Epidermal melanocyte (primary cell): ENCODE results near the gene ATP2B2.
"Not testable (repeated sequence)": the region's sequence is repeated elsewhere in the genome, so short reads cannot be mapped to it uniquely, and the experiment has no call there.

ENCODE experiments used
- DNase-seq: peaks from one replicate; pipeline ENCODE4 v3.0.0; 2011; ENCODE audit warnings: low spot score; ENCODE audit not compliant: insufficient read length

The ATP2B2 gene

DNA sequence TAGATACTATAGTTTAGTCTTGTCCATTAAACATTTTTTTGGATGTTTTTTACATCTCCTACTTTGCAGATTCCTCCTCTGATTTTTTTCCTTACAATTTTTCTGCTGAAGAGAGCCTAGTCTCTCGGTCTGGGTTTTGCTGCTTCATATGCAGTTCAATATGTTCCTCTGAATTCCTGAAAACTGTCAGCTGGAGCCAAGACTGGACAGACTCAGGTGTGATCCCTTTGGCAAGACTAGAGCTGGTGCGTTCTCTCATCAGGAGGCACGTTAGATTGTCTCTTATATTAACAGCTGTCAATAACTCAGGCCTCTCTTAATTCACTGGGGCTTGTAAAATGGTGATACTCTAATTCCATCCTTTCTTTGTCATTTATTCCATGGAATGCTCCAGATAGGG is 199.2 kb downstream of the ATP2B2 start:
- no peak for DNase-seq

DNA sequence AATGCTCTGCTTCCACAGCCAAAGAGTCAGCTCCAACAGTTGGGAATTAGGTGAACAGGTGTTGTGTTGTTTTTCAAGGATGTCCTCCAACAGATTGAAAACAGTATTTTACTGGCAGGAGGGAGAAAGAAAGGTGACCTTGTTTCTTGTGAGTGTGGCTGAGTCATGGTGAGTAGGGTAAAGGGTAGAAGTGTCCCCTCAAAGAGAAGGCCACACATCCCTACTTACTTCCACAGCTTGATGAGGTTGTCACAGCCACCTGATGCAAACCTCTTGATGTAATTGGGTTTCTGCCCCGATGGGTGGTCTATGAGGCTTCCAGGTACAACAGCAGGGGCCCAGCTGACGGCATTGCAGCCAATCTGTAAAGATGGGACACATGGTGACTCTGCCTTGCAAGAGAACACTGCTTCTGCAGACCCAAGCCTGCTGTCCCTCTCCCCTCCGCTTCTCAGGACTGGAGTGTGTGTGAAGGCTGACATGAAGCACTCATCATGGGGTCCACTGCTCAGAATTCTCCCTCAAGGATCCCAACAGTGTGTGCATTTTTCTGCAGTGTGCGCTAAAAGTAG is 200.0 kb downstream of the ATP2B2 start:
- no peak for DNase-seq

DNA sequence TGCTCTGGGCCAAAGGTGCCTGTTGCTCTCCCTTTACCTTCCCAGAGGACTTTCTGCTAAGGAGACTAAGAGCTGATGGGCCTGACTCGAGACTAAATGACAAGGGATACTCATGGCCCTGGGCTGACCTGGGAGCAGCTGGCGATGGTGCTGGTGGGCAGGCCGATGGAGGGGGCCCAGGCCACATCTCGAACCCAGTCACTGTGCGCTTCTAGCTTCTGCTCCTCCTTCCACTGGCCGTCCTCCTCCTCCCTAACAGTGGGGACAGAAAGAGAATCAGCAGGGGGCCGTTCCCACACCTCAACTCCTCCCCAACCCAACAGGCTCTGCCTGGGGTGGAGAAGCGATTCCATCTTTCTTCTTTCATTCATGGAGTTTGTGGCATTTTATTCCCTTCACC is 200.5 kb downstream of the ATP2B2 start:
- no peak for DNase-seq

DNA sequence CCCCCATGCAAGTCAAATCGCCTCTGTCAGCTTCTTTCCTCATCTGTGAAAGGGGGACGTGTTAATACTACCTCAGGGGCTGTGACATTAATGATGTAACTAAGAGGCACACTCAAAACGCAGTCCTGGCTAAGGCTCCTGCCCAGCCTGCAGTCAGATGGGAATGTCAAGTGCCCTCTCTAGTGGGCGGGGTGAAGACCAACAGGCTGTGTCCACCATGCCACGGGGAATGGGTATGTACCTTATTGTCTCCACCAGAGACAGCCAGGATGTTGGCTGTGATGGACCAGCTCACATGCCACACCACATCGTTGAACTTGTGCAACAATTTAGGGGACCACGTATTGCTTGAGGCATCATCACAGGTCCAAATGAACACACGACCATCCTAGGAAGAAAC is 201.6 kb downstream of the ATP2B2 start:
- no peak for DNase-seq

DNA sequence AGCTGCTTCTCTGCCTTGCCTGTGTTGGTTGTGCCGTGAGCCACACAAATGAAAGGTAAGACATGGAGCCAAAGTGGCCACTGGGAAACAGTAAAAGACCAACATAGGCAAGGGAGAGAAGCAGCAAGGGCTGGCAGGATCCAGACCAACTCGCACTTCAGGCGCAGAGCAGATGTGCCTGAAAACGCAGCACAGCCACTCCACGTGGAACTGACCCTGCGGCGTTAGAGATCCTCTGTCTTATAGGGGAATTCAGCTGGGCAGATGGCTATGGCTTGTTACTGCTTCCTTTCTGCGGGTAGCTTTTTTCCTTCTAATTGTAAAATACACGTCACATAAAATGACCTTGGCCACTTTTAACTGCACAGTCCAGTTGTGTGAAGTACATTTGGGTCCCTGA is 202.3 kb downstream of the ATP2B2 start:
- DNase-seq, result no peak

DNA sequence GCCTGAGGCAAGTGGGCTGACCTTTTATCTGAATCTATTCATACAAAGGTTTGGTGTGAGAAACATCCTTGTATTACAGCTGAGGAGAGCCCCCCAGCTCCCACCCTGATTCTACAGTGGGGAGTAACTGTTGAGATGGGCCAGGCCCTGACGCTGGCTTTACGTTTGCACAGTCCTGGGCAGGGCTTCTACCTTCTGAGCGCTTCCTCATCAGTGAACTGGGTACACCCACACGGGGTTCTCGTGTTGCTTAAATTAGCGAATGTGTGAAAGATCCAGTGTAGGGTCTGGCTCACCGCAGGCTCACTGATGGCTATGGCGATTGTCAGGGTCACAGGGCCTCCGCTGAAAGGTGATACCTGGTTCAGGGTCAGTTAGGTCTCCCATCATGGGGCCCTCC is 205.3 kb downstream of the ATP2B2 start:
- DNase-seq, result no peak

DNA sequence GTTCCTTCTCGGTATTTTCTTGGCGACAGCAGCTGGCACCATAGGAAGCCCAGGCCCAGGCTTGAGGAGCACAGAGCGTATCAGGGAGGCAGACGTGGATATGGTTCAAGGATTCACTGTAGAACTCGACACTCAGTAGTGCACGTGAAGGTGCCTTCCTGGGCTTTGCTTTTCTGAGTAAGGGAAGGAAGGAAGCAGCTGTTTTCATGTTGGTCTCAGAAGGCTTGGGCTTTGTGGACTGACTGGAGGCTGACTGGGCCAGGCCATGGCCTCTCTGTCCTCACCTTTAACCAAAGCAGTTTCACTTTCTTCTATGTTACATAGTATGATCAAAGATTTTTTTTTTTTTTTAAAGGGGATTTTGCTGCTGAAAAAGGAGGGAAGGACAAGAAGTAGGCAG is 205.7 kb downstream of the ATP2B2 start:
- DNase-seq, result no peak

DNA sequence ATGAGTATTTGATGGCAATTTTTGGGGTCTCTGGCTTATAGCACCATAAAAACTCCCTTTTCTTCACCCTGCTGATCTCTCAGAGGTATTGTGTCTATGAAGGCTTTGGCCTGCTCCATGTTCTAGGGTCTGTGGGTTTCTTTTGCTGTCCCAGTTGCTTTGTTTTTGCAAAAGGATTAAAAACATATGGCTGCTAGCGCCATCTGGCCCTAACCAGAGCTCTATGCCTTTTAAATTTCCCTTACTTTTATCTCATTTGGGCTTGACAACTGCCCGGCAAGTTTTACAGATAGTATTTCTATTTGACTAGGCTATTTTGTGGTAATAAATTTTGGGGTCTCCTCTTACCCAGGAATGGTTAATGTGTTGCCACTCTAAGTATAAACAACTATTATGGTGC is 206.2 kb downstream of the ATP2B2 start:
- no peak for DNase-seq

DNA sequence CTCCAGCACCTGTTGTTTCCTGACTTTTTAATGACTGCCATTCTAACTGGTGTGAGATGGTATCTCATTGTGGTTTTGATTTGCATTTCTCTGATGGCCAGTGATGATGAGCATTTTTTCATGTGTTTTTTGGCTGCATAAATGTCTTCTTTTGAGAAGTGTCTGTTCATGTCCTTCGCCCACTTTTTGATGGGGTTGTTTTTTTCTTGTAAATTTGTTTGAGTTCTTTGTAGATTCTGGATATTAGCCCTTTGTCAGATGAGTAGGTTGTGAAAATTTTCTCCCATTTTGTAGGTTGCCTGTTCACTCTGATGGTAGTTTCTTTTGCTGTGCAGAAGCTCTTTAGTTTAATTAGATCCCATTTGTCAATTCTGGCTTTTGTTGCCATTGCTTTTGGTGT is 207.3 kb downstream of the ATP2B2 start:
- DNase-seq, result not testable (repeated sequence)

DNA sequence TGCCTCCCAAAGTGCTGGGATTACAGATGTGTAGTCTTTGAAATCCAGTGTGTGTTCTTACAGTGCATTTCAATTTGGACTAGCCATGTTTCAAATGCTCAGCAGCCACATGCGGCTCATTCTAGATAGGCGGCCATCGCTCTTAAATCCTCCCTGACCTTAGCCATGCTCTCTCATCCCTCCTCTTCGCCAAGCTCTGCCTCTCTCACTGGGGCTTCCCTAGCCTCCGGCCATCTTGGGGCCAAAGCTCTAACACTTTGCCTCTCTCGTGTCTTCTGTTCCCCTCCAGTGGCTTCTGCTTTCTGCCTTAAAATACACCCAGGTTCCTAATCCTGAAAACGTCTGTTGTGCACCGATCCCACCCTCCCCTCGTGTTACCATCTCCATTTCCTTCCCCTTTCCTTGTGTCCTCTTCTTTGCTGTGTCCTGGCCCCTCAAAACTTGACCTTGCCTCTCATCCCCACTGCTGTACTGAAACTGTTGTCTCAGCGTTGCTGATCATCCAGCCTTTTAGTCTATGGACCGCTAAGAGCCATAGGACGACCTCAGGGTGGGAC is 211.3 kb downstream of the ATP2B2 start:
- DNase-seq, result no peak

DNA sequence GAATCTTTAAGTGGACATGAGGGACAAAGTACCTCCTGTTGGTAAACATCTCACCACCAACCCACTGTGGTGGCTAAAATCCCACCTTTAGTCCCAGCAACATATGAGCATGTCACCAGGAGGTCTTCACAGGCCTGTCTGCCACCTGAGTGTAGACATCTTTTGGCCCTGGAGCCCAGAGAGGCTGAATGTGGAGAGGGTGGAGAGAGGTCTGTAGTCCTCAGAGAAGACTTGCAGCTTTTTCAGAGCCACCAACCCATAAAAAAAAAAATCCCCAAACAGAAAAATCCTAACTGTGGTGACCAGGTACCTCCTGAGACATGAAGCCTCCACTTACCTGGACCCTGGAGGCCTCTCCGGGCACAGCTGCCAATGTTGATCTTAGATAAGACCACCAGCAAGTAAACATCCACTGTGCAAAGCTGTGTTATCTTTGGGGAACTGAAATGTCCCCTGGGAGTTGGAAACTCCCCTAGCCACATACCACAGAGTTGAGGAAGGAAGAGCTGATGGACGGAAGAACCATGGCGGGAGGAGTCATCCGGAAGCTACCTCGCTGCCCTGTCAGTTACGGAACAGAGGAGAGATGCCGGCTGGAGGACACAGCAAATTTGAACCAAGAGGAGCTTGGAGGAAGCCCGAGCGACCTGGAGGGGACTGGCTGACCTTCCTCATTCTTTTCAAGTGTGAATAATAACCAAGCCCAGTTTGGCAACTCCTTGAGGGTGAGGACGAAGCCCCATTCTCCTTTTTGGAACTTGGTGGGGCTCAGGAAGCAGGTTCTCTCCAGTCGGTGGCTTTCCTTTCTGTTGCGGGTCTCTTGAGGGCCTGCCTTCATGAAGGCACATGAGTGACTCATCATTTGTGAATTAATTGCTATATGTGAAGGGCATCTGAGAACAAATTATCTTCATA is 212.6 kb downstream of the ATP2B2 start, which contains the start of gene GHRL:
Gene GHRL (minus strand): TSS at position 443 of the 915 bp plus-strand sequence. CDS start 2,767 bp downstream, outside the sequence.
- DNase-seq, result no peak

DNA sequence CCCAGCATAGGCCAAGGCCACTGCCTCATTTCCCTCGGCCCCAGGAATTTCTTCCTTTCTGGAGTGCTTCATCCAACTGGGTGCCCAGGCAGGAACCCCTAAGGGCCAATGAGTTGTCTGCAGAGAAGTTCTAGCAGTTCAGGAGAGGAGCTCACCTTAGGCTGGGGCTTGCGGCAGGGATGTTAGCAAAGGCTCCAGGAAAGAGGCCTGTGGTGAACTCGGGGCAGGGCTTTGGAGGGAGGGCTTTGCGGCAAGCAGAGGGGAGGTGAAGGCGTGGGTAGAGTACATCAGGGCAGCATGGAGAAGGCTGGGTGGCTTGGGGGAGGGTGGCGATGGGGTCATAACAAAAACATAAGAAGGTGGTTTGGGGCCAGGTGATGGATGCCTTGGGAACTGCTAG is 213.7 kb downstream of the ATP2B2 start:
- DNase-seq, result no peak

DNA sequence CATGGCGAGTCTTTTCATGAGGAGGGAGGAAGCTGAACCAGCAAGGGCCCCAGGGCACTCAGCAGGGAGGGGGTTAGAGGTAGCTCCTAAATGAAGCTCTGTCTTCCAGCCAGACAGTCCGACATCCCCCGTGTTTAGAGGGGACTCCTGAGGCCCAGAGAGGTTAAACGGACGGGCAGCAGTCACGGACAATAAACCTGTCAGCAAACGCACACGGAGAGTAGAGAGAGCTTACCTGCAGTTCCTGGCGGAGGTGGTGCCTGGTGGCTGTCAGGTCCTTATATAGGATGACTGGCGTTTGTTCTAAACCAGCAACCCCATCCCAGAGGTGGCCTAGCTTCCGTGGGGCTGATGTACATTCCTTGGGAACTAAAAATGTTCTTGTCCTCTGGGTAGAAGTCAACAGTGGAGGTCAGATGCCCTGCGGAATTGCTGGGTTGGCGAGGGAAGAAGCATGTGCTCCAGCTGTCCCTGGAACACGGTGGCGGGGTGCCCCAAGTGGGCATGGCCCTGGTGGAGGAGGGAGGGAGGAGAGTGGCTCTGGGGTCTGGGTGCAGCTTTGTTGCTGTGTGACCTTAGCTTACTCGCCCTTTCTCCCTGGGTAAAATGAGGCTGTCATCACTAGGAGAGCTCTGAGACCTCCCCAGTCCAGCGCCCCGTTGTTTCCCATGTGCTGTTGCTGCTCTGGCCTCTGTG is 214.8 kb downstream of the ATP2B2 start:
- DNase-seq, result no peak

DNA sequence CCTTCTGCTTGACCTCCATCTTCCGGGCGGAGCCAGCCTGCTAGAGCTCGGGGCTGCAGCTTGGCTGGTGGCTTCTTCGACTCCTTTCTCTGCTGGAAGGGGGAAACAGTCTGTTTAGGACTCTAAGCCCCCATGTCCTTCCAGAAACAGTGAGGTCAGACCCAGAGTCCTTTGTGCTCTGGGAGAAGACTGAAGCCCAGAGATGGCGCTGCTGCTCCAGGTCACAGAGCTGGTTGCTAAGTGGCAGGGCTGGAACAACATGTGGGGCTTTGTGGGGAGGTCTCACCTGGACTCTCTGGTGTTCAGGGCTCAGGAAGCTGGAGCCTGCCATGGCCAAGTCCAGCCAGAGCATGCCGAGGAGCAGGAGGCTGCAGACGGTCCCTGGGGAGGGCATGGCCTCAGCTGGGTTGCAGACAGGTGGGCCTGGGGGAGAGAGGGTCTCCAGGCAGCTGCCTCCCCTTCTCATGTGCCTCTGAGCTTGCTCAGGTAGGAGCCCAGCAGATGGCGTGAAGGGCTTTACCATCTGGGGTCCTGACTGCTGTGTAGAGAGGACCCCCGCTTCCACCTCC is 215.5 kb downstream of the ATP2B2 start:
- DNase-seq, result no peak

DNA sequence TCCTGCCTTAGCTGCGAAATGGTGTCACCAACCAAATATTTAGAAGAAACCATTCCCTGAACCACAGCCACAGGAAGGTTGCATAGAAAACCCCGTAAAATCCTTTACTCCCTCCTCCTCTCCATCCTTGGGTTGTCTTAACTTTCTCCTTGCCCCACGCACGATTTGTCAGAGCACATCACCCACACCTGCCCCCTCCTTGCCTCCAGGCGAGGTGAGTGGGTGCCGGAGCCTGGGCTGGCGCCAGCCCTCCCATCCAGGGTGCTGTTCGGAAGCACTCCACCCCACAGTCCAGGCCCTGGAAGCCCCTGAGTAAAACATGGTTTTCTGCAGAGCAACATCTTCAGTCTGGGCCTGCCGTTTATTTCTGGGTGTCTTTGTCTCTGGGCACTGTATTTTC is 216.3 kb downstream of the ATP2B2 start:
- no peak for DNase-seq

DNA sequence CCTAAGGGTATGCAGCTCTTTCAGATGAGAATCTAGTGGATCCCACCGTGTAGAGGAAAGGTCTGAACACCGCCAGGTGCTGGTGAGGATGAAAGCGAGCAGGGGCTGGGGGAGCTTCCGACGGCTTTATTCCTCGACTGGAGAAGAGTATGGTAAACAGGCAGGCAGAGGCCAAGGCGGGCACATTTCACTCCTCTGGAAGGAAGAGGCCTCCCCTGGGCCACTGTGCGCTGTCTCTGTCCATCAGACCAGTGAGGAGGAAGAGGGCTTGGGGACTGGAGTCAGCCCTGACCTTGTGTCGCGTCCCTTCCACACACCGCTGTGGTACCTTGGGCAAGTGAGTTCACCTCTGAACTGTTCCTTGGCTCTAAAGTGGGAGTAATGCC is 216.8 kb downstream of the ATP2B2 start:
- no peak for DNase-seq

DNA sequence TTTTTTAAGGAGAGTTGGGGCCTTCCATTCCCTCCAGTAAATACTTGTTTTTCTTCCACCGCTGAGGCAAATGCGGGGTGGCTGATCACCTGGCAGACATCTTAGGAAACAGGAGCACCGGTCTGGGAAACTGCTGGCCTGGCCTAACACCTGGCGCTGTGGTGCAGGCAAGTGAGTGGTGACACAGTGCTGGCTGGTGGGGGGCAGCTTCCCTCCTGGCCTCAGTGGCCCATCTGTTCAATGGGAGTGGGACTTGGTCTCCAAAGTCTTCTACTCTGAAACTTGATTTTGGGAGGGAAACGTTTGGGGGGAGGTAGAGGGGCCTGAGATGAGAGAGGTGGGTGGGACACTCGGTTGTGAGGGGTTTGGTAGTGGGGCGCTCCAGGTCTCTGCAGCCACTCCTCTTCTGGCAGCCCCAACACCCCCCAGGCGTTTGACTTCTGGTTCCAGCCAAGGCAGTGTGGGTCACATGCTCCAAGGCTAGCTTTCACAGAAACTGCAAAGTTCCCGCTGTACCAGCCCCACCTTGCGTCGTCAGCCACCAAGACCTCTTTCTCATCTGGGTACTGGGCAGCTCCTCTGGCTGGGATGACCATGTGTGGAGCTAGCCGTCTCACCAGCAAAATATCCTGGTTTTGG is 217.3 kb downstream of the ATP2B2 start:
- no peak for DNase-seq

DNA sequence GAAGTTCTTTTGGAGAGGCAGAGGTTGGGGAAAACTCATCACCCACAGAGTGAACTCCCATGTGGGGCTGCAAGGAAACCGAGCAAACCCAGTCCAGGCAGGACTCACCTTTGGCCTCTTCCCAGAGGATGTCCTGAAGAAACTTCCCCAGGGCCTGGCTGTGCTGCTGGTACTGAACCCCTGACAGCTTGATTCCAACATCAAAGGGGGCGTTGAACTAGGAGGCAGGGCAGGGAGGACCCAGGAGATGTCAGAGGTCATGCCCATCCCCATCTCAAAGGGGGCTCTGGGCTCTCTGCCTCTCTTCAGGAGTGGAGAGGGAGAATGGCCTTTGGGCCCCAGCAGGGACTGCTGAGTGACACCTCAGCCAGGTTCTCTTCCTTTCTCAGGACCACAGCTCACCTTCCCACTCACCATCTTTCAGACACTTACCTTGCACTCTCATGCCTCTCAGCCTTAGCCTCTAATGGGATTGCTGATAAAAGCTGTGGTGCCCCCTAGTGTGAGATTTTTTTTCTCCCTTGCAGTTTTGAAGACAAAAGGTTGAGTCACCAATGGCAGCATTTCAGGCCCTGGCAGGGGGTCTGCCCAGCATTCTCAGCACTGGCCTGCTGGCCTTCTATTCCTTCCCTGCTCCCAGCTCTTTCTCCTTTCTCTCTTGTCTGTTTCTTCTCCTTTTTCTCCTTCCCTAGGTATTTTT is 218.6 kb downstream of the ATP2B2 start:
- peak; percentile 68 for DNase-seq

DNA sequence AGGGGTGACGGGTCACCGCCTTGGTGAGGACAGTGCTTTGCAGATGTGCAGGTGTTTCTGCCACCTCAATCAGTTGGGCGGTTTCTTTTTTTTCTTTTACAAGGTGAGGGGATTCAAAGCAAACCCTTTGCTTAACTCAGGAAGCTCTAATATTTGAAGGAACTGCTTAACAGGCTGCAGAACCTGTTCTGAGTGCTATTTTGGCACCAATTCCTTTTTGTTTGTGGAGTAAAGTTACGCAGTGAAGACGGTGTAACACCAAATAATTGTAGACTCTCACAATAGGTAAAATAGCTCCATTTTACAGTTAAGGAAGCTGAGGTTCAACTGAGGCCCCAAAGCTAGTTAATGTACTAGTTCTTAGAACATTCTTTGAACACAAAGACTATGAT is 219.3 kb downstream of the ATP2B2 start:
- no peak for DNase-seq

DNA sequence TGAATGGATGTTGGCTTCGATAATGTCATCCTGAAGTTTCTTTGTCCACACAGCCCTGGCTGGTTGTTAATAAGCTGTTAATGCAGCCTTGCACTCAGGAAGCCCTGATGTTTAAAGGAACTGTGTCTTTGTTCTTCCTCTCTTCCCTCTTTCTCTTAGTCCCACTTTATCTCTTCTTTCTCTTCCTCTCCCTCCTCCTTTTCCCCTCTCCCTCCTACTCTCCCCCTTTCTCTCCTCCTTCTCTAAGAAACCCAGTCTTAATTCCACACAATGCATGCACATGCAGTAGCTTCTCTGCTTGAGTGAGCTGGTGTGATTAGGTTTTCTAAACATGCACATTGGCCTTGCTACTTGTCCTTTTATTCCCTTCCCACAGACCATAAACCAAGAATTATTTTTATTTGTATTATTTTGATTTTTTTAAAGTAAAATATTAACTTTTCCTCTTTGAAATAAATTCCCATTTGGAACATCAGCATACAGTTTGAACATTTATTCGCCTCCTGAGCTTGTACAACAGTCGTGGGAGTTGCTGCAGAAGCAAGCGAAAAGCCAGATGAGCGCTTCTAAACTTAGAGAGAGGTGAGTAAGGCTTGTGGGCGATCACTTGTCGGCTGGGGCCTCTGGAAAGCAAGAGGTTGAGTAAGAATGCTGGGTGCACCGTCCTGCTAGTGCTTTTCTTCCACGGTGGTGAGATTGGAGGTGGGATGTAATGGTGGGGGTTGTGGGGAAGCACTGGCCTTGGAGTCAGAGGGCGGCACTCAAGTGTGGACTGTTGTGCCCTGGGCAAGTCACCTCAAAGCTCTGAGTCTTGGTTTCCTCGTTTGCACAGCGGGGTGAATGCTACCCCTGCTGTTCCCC is 219.9 kb downstream of the ATP2B2 start:
- DNase-seq, result no peak
